ENCODE data around the gene TLE2. TPM values are rescaled to one million over a fixed set of nuclear protein-coding genes. Genes with fewer than 3 reads are reported as not detected.
A peak's percentile ranks its signal among the peaks of the same experiment; 100 is the strongest.

TLE2 gene
- total RNA-seq, 2 donors from 2014 or later = 2.5 to 3.5 TPM

GRCh38 chr19:2962018-2962670 is 66.9 kb downstream of the TLE2 start:
- H3K27me3 Mint-ChIP-seq = no peaks in the 10 kb centered on the region
- H3K4me3 Mint-ChIP-seq = no peak overlapping the region
- peak; percentile 88 for ATAC-seq (replicated peaks)
- no peaks in the 10 kb centered on the region for H3K9me3 Mint-ChIP-seq
- H3K4me1 Mint-ChIP-seq = no peaks in the 10 kb centered on the region
- H3K36me3 Mint-ChIP-seq (ENCODE audit: low read depth) = no peaks in the 10 kb centered on the region
- H3K27ac Mint-ChIP-seq = peak overlapping the region; percentile 40

GRCh38 chr19:2960120-2960519 is 69.0 kb downstream of the TLE2 start:
- H3K4me1 Mint-ChIP-seq = no peaks in the 10 kb centered on the region
- ATAC-seq (replicated peaks) = no peak
- H3K36me3 Mint-ChIP-seq (ENCODE audit: low read depth) = no peaks in the 10 kb centered on the region
- no peaks in the 10 kb centered on the region for H3K9me3 Mint-ChIP-seq
- H3K27me3 Mint-ChIP-seq = no peaks in the 10 kb centered on the region
- H3K27ac Mint-ChIP-seq = no peak overlapping the region
- H3K4me3 Mint-ChIP-seq = no peak overlapping the region

GRCh38 chr19:2957160-2957559 is 71.9 kb downstream of the TLE2 start:
- H3K9me3 Mint-ChIP-seq = no peaks in the 10 kb centered on the region
- no peak overlapping the region for H3K4me3 Mint-ChIP-seq
- no peak overlapping the region for H3K27ac Mint-ChIP-seq
- no peaks in the 10 kb centered on the region for H3K4me1 Mint-ChIP-seq
- no peaks in the 10 kb centered on the region for H3K36me3 Mint-ChIP-seq (ENCODE audit: low read depth)
- no peaks in the 10 kb centered on the region for H3K27me3 Mint-ChIP-seq
- no peak for ATAC-seq (replicated peaks)

DNA sequence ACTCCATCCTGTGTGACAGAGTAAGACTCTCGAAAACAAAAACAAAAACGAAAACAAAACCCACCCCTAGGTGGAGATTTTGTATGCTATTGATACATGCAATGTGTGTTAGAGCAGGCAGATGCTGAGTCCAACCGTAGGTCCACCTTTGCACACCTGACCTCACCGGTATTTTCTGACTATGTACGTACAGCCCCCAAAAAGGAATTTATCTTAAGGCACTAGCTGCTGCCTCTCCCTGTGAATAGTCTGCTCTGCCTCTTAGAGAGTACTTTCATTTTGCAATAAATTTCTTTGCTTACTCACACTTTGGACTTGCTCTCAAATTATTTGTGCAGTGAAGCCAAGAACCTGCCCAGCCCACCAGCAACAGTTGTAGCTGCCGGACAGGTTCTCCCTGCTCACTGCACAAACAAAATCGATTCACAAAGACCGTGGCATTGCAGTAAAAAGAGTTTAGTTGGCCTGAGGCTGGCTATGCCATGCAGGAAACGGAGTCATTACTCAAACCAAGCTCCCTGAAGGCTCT is 76.1 kb downstream of the TLE2 start:
- H3K4me3 Mint-ChIP-seq = no peak overlapping the region
- H3K36me3 Mint-ChIP-seq (ENCODE audit: low read depth) = peaks cover 12% of the 10 kb centered on the region
- H3K4me1 Mint-ChIP-seq = peaks cover 9% of the 10 kb centered on the region
- no peaks in the 10 kb centered on the region for H3K9me3 Mint-ChIP-seq
- no peak overlapping the region for H3K27ac Mint-ChIP-seq
- H3K27me3 Mint-ChIP-seq = no peaks in the 10 kb centered on the region
- ATAC-seq (replicated peaks) = no peak

- no peaks in the 10 kb centered on the region for H3K9me3 Mint-ChIP-seq
- peak overlapping the region; percentile 98 for H3K4me3 Mint-ChIP-seq
- peak overlapping the region; percentile 98 for H3K27ac Mint-ChIP-seq
- H3K36me3 Mint-ChIP-seq (ENCODE audit: low read depth) = peaks cover 17% of the 10 kb centered on the region
- peaks cover 14% of the 10 kb centered on the region for H3K4me1 Mint-ChIP-seq
- peak; percentile 99 for ATAC-seq (replicated peaks)
- no peaks in the 10 kb centered on the region for H3K27me3 Mint-ChIP-seq
Observed at GRCh38 chr19:2950286-2951124, 78.6 kb downstream of the TLE2 start.

- Mint-ChIP-seq H3K4me3 (peak overlapping the region; percentile 98), H3K9me3 (no peaks in the 10 kb centered on the region), H3K4me1 (peaks cover 14% of the 10 kb centered on the region), H3K27me3 (no peaks in the 10 kb centered on the region), H3K27ac (peak overlapping the region; percentile 98), H3K36me3 (ENCODE audit: low read depth) (peaks cover 17% of the 10 kb centered on the region)
- no peak for ATAC-seq (replicated peaks)
Observed at GRCh38 chr19:2949939-2950285, 79.2 kb downstream of the TLE2 start.

Other genes with a start within 250 kb of the TLE2 start
- 10 to 100 TPM; 39.5 to 77.0 TPM for gene SGTA, start 246.0 kb downstream of the TLE2 start, total RNA-seq
- gene THOP1, start 243.8 kb downstream of the TLE2 start, total RNA-seq = 100 to 1,000 TPM in 1 of 2 donors, 10 to 100 TPM in 1; 70.4 to 156 TPM
- 1 to 10 TPM in 1 of 2 donors, under 1 TPM in 1; 0.65 to 1.7 TPM for gene ZNF554, start 209.4 kb downstream of the TLE2 start, total RNA-seq
- 1 to 10 TPM; 1.3 to 4.5 TPM for gene ZNF555, start 187.8 kb downstream of the TLE2 start, total RNA-seq
- gene ZNF556, start 161.9 kb downstream of the TLE2 start, total RNA-seq = under 1 TPM in 1 of 2 donors, not detected in 1; 0.95 TPM
- gene ZNF57, start 128.4 kb downstream of the TLE2 start, total RNA-seq = 1 to 10 TPM; 4.7 to 6.1 TPM
- 1 to 10 TPM; 4.7 to 4.9 TPM for gene ZNF77, start 84.3 kb downstream of the TLE2 start, total RNA-seq
- gene TLE6, start 51.7 kb downstream of the TLE2 start, total RNA-seq = 1 to 10 TPM; 4.1 to 4.2 TPM
- gene TLE5, start 33.2 kb upstream of the TLE2 start, total RNA-seq = 100 to 1,000 TPM; 348 to 436 TPM
- gene GNA11, start 65.1 kb upstream of the TLE2 start, total RNA-seq = 1 to 10 TPM; 1.9 to 2.6 TPM
- 100 to 1,000 TPM; 202 to 297 TPM for gene GNA15, start 106.8 kb upstream of the TLE2 start, total RNA-seq
- gene S1PR4, start 149.5 kb upstream of the TLE2 start, total RNA-seq = 10 to 100 TPM; 60.6 to 96.8 TPM
- gene NCLN, start 156.7 kb upstream of the TLE2 start, total RNA-seq = 10 to 100 TPM; 46.4 to 81.6 TPM
- gene CELF5, start 195.4 kb upstream of the TLE2 start, total RNA-seq = under 1 TPM; 0.24 to 0.26 TPM